ENCODE data around the gene NQO1.

DNA sequence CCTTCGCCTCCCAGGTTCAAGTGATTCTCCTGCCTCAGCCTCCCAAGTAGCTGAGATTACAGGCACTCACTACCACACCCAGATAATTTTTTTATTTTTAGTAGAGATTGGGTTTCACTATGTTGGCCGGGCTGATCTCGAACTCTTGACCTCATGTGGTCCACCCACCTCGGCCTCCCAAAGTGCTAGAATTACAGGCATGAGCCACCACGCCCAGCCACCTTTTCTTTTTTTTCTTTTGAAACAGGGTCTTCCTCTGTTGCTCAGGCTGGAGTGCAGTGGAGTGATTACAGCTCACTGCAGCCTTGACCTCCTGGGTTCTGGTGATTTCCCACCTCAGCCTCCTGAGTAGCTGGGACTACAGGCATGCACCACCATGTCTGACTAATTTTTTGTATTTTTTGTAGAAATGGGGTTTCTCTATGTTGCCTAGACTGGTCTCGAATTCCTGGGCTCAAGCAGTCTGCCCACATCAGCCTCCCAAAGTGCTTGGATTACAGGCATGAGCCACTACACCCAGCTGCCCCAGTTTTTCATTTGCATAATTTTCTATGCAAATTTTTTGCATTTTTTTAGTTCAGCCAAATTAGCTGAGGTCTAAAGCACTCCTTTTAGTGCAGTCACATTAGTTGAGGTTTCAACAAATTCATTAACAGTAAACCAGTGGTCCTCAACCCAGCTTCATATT lies 47.0 kb upstream of the NQO1 start:
- TF ChIP-seq, protein P1, sequence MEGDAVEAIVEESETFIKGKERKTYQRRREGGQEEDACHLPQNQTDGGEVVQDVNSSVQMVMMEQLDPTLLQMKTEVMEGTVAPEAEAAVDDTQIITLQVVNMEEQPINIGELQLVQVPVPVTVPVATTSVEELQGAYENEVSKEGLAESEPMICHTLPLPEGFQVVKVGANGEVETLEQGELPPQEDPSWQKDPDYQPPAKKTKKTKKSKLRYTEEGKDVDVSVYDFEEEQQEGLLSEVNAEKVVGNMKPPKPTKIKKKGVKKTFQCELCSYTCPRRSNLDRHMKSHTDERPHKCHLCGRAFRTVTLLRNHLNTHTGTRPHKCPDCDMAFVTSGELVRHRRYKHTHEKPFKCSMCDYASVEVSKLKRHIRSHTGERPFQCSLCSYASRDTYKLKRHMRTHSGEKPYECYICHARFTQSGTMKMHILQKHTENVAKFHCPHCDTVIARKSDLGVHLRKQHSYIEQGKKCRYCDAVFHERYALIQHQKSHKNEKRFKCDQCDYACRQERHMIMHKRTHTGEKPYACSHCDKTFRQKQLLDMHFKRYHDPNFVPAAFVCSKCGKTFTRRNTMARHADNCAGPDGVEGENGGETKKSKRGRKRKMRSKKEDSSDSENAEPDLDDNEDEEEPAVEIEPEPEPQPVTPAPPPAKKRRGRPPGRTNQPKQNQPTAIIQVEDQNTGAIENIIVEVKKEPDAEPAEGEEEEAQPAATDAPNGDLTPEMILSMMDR (IDR thresholded peaks at IDR 0.05; ENCODE audit: insufficient read depth, low read depth, low read length), result no peak
- TF ChIP-seq EZH2 (IDR thresholded peaks at IDR 0.05; ENCODE audit: insufficient read depth, low read length), result no peak

Data from astrocyte (in vitro differentiated cells and primary cell).